ENCODE data around the gene TP53INP2.

DNA sequence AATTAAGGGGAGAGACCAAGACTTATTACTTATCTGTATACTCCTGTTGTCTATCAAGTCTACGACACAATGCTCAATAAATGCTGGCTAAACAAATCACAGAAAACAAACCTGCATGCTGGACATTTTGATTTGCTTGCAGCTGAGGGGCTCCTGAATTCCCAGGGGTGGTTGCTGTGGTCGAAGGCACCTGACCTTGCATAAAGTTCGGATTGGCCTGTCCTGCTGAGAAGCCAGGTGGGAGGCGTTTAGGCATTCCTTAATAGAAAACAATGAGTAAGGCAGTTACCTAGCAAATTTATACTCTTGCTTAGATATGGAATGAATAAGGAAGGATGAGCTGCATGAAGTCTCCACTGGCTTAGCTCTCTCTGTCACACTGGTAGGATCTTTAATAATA is 50.5 kb downstream of the TP53INP2 start:
- TF ChIP-seq POLR2A (IDR thresholded peaks at IDR 0.05) (no peak), CTCF (IDR thresholded peaks at IDR 0.05) (no peak)
